PFSK-1 (cell line): Measurements from ENCODE around the gene F7.

ENCODE experiments used
- FOXP2 ChIP-seq: optimal IDR thresholded peaks from 2 replicates; pipeline ENCODE3; 2011; ENCODE audit warnings: borderline replicate concordance, control low read depth, inconsistent platforms; ENCODE audit not compliant: insufficient read depth; ENCODE audit errors: extremely low read length, extremely low read depth
- POLR2AphosphoS5 ChIP-seq: IDR thresholded peaks from 2 replicates; pipeline ENCODE4 v1.6.1; 2012; ENCODE audit warnings: low read depth, mild to moderate bottlenecking, control low read depth, low read length, moderate library complexity
- REST ChIP-seq, 2 experiments: IDR thresholded peaks; 2 replicates each; pipeline versions ENCODE4 v1.6.1 to v1.8.0; 2011 to 2012; ENCODE audit warnings: low read depth in 2 of 2, low read length in 2 of 2, control low read depth in 1 of 2, inconsistent platforms in 1 of 2, mild to moderate bottlenecking in 1 of 2, moderate library complexity in 1 of 2; ENCODE audit not compliant: insufficient read depth in 1 of 2
- SIN3A ChIP-seq: IDR thresholded peaks from 2 replicates; pipeline ENCODE4 v1.6.1; 2012; ENCODE audit warnings: mild to moderate bottlenecking, low read length, moderate library complexity, borderline replicate concordance; ENCODE audit not compliant: insufficient read depth
- TAF1 ChIP-seq: IDR thresholded peaks from 2 replicates; pipeline ENCODE4 v1.6.1; 2012; ENCODE audit warnings: low read length, control low read depth, borderline replicate concordance; ENCODE audit not compliant: insufficient read depth

F7 gene

GRCh38 chr13:113077566-113077952 lies 28.0 kb upstream of the F7 start:
- no peak for TF ChIP-seq POLR2AphosphoS5
- no peak for TF ChIP-seq FOXP2
- no peak for TF ChIP-seq TAF1
- no peak for TF ChIP-seq REST (IDR thresholded peaks at IDR 0.05; ENCODE audit: insufficient read depth in 1 of 2, low read depth in 2 of 2, low read length in 2 of 2)
- no peak for TF ChIP-seq SIN3A

- no peak for TF ChIP-seq REST (IDR thresholded peaks at IDR 0.05; ENCODE audit: insufficient read depth in 1 of 2, low read depth in 2 of 2, low read length in 2 of 2)
- TF ChIP-seq SIN3A: no peak
- no peak for TF ChIP-seq POLR2AphosphoS5
- TF ChIP-seq FOXP2: no peak
- no peak for TF ChIP-seq TAF1
These were observed 27.4 kb upstream of the F7 start for GRCh38 chr13:113077953-113078901.

- no peak for TF ChIP-seq POLR2AphosphoS5
- no peak for TF ChIP-seq SIN3A
- no peak for TF ChIP-seq REST (IDR thresholded peaks at IDR 0.05; ENCODE audit: insufficient read depth in 1 of 2, low read depth in 2 of 2, low read length in 2 of 2)
- no peak for TF ChIP-seq TAF1
- TF ChIP-seq FOXP2: no peak
These were observed 26.4 kb upstream of the F7 start for GRCh38 chr13:113078902-113079780.

- TF ChIP-seq SIN3A: no peak
These were observed 25.2 kb upstream of the F7 start for GRCh38 chr13:113080361-113080831.

- TF ChIP-seq REST (IDR thresholded peaks at IDR 0.05; ENCODE audit: insufficient read depth in 1 of 2, low read depth in 2 of 2, low read length in 2 of 2) (no peak), TAF1 (no peak)
These were observed 24.6 kb upstream of the F7 start for GRCh38 chr13:113080901-113081521.
